ENCODE measurements around the gene TSHZ2.

Gene TSHZ2

GRCh38 chr20:53032046-53032445, 59.9 kb downstream of the TSHZ2 start:
- DNase-seq: peak; percentile 89

- peak; percentile 97 for DNase-seq
These were observed 60.3 kb downstream of the TSHZ2 start for GRCh38 chr20:53032478-53032932.

GRCh38 chr20:53033176-53033575, 61.0 kb downstream of the TSHZ2 start:
- no peak for DNase-seq

GRCh38 chr20:53034899-53035298, 62.7 kb downstream of the TSHZ2 start:
- no peak for DNase-seq

- no peak for DNase-seq
These were observed 64.8 kb downstream of the TSHZ2 start for GRCh38 chr20:53036992-53037391.

GRCh38 chr20:53037621-53038020, 65.5 kb downstream of the TSHZ2 start:
- DNase-seq: no peak

- DNase-seq: no peak
These were observed 66.1 kb downstream of the TSHZ2 start for GRCh38 chr20:53038299-53038698.

GRCh38 chr20:53040693-53041589, 68.8 kb downstream of the TSHZ2 start:
- peak; percentile 34 for DNase-seq

- no peak for DNase-seq
These were observed 70.4 kb downstream of the TSHZ2 start for GRCh38 chr20:53042521-53042920.

- no peak for DNase-seq
These were observed 72.1 kb downstream of the TSHZ2 start for GRCh38 chr20:53044296-53044695.

GRCh38 chr20:53045941-53046340, 73.8 kb downstream of the TSHZ2 start:
- DNase-seq: no peak

- no peak for DNase-seq
These were observed 75.0 kb downstream of the TSHZ2 start for GRCh38 chr20:53047203-53047602.

GRCh38 chr20:53048387-53048786, 76.2 kb downstream of the TSHZ2 start:
- no peak for DNase-seq

GRCh38 chr20:53050338-53050737, 78.2 kb downstream of the TSHZ2 start:
- no peak for DNase-seq

GRCh38 chr20:53052380-53052779, 80.2 kb downstream of the TSHZ2 start:
- no peak for DNase-seq

GRCh38 chr20:53053595-53053994, 81.4 kb downstream of the TSHZ2 start:
- DNase-seq: no peak

GRCh38 chr20:53055367-53056067, 83.4 kb downstream of the TSHZ2 start:
- DNase-seq: no peak

GRCh38 chr20:53057579-53057978, 85.4 kb downstream of the TSHZ2 start:
- DNase-seq: no peak

- DNase-seq: no peak
These were observed 87.7 kb downstream of the TSHZ2 start for GRCh38 chr20:53059848-53060247.

GRCh38 chr20:53061192-53062108, 89.3 kb downstream of the TSHZ2 start:
- peak; percentile 44 for DNase-seq

- no peak for DNase-seq
These were observed 92.8 kb downstream of the TSHZ2 start for GRCh38 chr20:53064935-53065334.

GRCh38 chr20:53068241-53068640, 96.1 kb downstream of the TSHZ2 start:
- no peak for DNase-seq

- no peak for DNase-seq
These were observed 97.0 kb downstream of the TSHZ2 start for GRCh38 chr20:53069132-53069531.
